ENCODE measurements around the gene LYSET. TPM values are rescaled to one million over a fixed set of nuclear protein-coding genes. Genes with fewer than 3 reads are reported as not detected.
"Not testable (repeated sequence)": the region's sequence is repeated elsewhere in the genome, so short reads cannot be mapped to it uniquely, and the experiment has no call there.

LYSET gene
- total RNA-seq, 4 donors from 2014 or later: 6.8 to 15.6 (median 11.6) TPM

GRCh38 chr14:93231129-93231979 is 46.2 kb downstream of the LYSET start:
- Histone ChIP-seq H3K4me3 (peak overlapping the region; percentile 41 to 59 (median 50)), H3K36me3 (peaks cover 16 to 34% (median 28%) of the 10 kb centered on the region in 4 donors), H3K4me1 (peaks cover 3 to 18% (median 16%) of the 10 kb centered on the region in 4 donors), H3K27me3 (no peaks in the 10 kb centered on the region), H3K27ac (replicated peaks in 1 of 4) (no peak overlapping the region), H3K9me3 (no peaks in the 10 kb centered on the region)
- no peak for DNase-seq (ENCODE audit: extremely low spot score)
- intact Hi-C loops (cut with DNase I): no loop called here
- WGBS: 58% methylated on average over 39 of the region's 39 CpGs
- TF ChIP-seq POLR2A (IDR thresholded peaks at IDR 0.05; ENCODE audit: low read depth): no peak
- no peak for TF ChIP-seq CTCF (IDR thresholded peaks at IDR 0.05)
- no peak for TF ChIP-seq EP300 (IDR thresholded peaks at IDR 0.05)
- no peak for TF ChIP-seq POLR2AphosphoS5 (IDR thresholded peaks at IDR 0.05)

- Histone ChIP-seq H3K4me3 (peak overlapping the region in 3 of 4 donors; percentile 41 to 59 (median 55)), H3K36me3 (peaks cover 9 to 26% (median 23%) of the 10 kb centered on the region in 4 donors), H3K4me1 (peaks cover 3 to 18% (median 16%) of the 10 kb centered on the region in 4 donors), H3K27me3 (no peaks in the 10 kb centered on the region), H3K27ac (replicated peaks in 1 of 4) (no peak overlapping the region), H3K9me3 (no peaks in the 10 kb centered on the region)
- intact Hi-C loops (cut with DNase I): no loop called here
- WGBS: 80% methylated on average over 14 of the region's 17 CpGs
- DNase-seq (ENCODE audit: extremely low spot score): no peak
- TF ChIP-seq POLR2AphosphoS5 (IDR thresholded peaks at IDR 0.05) (no peak), CTCF (IDR thresholded peaks at IDR 0.05) (no peak), POLR2A (IDR thresholded peaks at IDR 0.05; ENCODE audit: low read depth) (no peak), EP300 (IDR thresholded peaks at IDR 0.05) (no peak)
Observed at GRCh38 chr14:93232159-93232558, 47.0 kb downstream of the LYSET start.

- H3K27me3 ChIP-seq; H3K27ac ChIP-seq (replicated peaks in 1 of 4); H3K4me3 ChIP-seq; intact Hi-C loops (cut with DNase I); DNase-seq (ENCODE audit: extremely low spot score); H3K9me3 ChIP-seq: not testable (repeated sequence)
- Histone ChIP-seq H3K36me3 (peaks cover 0 to 18% (median 13%) of the 10 kb centered on the region in 4 donors), H3K4me1 (peaks cover 3 to 18% (median 16%) of the 10 kb centered on the region in 4 donors)
- WGBS: 95% methylated on average over 5 of the region's 5 CpGs
Observed at GRCh38 chr14:93233078-93233477, 48.0 kb downstream of the LYSET start.

- Histone ChIP-seq H3K9me3 (no peaks in the 10 kb centered on the region), H3K4me3 (no peak overlapping the region), H3K4me1 (peaks cover 3 to 18% (median 16%) of the 10 kb centered on the region in 4 donors), H3K27ac (replicated peaks in 1 of 4) (no peak overlapping the region), H3K27me3 (no peaks in the 10 kb centered on the region), H3K36me3 (peaks cover 0 to 6% (median 2%) of the 10 kb centered on the region in 4 donors)
- DNase-seq (ENCODE audit: extremely low spot score): no peak
- TF ChIP-seq POLR2A (IDR thresholded peaks at IDR 0.05; ENCODE audit: low read depth): no peak
- no peak for TF ChIP-seq CTCF (IDR thresholded peaks at IDR 0.05)
- no peak for TF ChIP-seq EP300 (IDR thresholded peaks at IDR 0.05)
- no peak for TF ChIP-seq POLR2AphosphoS5 (IDR thresholded peaks at IDR 0.05)
- 64% methylated on average over 10 of the region's 10 CpGs for WGBS
- intact Hi-C loops (cut with DNase I): no loop called here
Observed at GRCh38 chr14:93234798-93235197, 49.7 kb downstream of the LYSET start.

Other genes with a start within 250 kb of the LYSET start
- 100 to 1,000 TPM; 108 to 221 (median 138) TPM for gene ITPK1, start 69.4 kb upstream of the LYSET start, total RNA-seq
- gene MOAP1, start 420 bp upstream of the LYSET start, total RNA-seq: 10 to 100 TPM; 54.3 to 90.9 (median 61.7) TPM
- 10 to 100 TPM in 3 of 4 donors, 1 to 10 TPM in 1; 6.1 to 14.5 (median 11.6) TPM for gene GON7, start 21.7 kb downstream of the LYSET start, total RNA-seq
- 10 to 100 TPM; 26.2 to 33.6 (median 29.9) TPM for gene UBR7, start 21.9 kb downstream of the LYSET start, total RNA-seq
- gene BTBD7, start 147.7 kb downstream of the LYSET start, total RNA-seq: 10 to 100 TPM; 28.8 to 35.7 (median 30.1) TPM
- gene COX8C, start 161.9 kb downstream of the LYSET start, total RNA-seq: not detected
- under 1 TPM; under 0.01 to 0.23 (median 0.18) TPM for gene UNC79, start 245.6 kb downstream of the LYSET start, total RNA-seq